OCI-LY3 (cell line): ENCODE results near the gene YPEL5.

Experiments
- EZH2phosphoT487 ChIP-seq: fragments of 200-600 bp; shearing (Covaris generic); IDR thresholded peaks from 2 replicates; pipeline ENCODE4 v1.6.1; 2018; ENCODE audit warnings: antibody characterized with exemption, mixed run types, low read depth
- TF ChIP-seq, protein P1 (sequence below): fragments of 200-600, 300-600 bp; sonication (generic); IDR thresholded peaks from 2 replicates; pipeline ENCODE4 v1.5.1; 2014; ENCODE audit warnings: antibody characterized with exemption, low read length, low read depth

DNA sequence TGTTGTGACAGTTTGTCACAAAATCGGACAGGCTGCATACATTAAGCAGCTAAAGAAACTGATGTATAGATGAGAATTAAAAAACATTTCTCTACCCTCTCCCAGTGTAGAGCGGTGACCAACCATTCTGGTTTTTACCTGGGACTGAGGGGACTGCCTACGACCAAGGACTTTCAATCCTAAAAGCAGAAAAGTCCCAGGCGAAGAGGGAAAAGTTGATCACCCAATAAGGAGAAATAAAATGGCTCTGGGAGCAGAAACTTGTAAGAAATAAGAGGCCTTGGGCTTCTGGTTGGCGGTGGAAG lies 30.9 kb upstream of the YPEL5 start:
- TF ChIP-seq, protein P1, sequence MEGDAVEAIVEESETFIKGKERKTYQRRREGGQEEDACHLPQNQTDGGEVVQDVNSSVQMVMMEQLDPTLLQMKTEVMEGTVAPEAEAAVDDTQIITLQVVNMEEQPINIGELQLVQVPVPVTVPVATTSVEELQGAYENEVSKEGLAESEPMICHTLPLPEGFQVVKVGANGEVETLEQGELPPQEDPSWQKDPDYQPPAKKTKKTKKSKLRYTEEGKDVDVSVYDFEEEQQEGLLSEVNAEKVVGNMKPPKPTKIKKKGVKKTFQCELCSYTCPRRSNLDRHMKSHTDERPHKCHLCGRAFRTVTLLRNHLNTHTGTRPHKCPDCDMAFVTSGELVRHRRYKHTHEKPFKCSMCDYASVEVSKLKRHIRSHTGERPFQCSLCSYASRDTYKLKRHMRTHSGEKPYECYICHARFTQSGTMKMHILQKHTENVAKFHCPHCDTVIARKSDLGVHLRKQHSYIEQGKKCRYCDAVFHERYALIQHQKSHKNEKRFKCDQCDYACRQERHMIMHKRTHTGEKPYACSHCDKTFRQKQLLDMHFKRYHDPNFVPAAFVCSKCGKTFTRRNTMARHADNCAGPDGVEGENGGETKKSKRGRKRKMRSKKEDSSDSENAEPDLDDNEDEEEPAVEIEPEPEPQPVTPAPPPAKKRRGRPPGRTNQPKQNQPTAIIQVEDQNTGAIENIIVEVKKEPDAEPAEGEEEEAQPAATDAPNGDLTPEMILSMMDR, result no peak
- TF ChIP-seq EZH2phosphoT487, result no peak
